ENCODE data around the gene PHF21B. TPM values are rescaled to one million over a fixed set of nuclear protein-coding genes. Genes with fewer than 3 reads are reported as not detected.

PHF21B gene
- total and polyA plus RNA-seq, 3 donors from 2014 or later: 8.5 to 37.9 (median 19.0) TPM

DNA sequence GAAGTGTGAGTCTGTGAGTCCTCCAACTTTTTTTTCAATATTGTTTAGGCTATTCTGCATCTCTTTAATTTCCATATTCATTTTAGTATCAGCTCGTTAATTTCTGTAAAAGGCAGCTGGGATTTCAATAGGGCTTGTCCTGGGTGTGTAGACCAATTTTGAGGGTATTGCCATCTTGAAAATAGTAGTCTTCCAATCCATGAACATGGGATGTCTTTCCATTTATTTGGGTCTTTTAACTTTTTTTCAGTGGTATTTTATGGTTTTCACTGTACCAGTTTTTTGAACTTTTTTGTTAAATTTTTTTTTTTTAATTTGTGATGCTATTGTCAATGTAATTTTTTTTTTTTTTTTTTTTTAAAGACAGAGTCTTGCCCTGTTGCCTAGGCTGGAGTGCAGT lies 177.9 kb downstream of the PHF21B start:
- Histone ChIP-seq H3K27ac (no peak overlapping the region), H3K4me3 (no peak overlapping the region), H3K36me3 (ENCODE audit: low read depth, missing control alignments) (no peaks in the 10 kb centered on the region), H3K9me3 (no peaks in the 10 kb centered on the region), H3K27me3 (no peaks in the 10 kb centered on the region), H3K4me1 (no peaks in the 10 kb centered on the region)
- TF ChIP-seq, protein P1, sequence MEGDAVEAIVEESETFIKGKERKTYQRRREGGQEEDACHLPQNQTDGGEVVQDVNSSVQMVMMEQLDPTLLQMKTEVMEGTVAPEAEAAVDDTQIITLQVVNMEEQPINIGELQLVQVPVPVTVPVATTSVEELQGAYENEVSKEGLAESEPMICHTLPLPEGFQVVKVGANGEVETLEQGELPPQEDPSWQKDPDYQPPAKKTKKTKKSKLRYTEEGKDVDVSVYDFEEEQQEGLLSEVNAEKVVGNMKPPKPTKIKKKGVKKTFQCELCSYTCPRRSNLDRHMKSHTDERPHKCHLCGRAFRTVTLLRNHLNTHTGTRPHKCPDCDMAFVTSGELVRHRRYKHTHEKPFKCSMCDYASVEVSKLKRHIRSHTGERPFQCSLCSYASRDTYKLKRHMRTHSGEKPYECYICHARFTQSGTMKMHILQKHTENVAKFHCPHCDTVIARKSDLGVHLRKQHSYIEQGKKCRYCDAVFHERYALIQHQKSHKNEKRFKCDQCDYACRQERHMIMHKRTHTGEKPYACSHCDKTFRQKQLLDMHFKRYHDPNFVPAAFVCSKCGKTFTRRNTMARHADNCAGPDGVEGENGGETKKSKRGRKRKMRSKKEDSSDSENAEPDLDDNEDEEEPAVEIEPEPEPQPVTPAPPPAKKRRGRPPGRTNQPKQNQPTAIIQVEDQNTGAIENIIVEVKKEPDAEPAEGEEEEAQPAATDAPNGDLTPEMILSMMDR (IDR thresholded peaks at IDR 0.05): no peak
- no peak for TF ChIP-seq POLR2A (IDR thresholded peaks at IDR 0.05)
- intact Hi-C loops (cut with DNase I; ENCODE audit: low total_unique reads): no loop called here
- DNase-seq: no peak
- WGBS, 2 donors: 79 to 88% methylated on average over 1 of the region's 1 CpG

Other genes starting within 250 kb of the PHF21B start
- 100 to 1,000 TPM; 119 to 120 TPM for gene NUP50, start 153.9 kb upstream of the PHF21B start, total RNA-seq
- gene NUP50, start 153.9 kb upstream of the PHF21B start, polyA plus RNA-seq (ENCODE audit: insufficient read depth, low read depth, low replicate concordance): 66.2 TPM
- 10 to 100 TPM; 62.4 to 62.9 TPM for gene KIAA0930, start 230.9 kb upstream of the PHF21B start, total RNA-seq
- gene KIAA0930, start 230.9 kb upstream of the PHF21B start, polyA plus RNA-seq (ENCODE audit: insufficient read depth, low read depth, low replicate concordance): 77.5 TPM